ENCODE data around the gene TPI1.

The TPI1 gene

GRCh38 chr12:6828781-6829535, 38.4 kb upstream of the TPI1 start:
- DNase-seq = peak; percentile 12

DNA sequence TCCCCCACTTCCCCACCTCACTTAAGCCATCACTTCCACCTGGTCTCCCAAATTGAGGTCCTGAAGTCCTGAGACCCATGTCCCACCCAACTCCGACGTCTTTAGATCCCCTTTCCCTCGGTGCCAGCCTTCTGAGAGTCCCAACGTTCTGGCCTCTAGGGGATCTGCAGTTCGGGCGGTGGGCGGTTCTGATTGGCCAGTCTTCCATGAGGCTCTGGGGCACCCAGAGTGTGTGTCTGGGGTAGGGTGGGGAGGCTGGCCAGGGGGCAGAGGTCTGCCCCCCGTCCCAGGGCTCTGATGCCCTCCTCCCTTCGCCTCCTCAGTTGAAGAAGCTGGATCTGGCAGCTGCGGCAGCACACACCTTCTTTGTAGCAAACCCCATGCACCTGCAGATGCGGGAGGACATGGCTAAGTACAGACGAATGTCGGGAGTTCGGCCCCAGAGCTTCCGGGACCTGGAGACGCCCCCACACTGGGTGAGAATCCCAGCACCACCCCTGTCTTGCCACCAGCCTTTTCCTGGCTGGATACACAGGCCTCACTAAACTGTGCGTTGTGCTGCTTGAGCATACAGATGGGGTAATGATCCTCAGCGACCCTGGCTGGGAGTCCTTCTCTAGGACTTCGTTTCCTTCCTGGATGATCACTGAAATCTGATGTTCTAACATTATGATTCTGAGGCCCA, 37.7 kb upstream of the TPI1 start:
- no peak for DNase-seq

DNA sequence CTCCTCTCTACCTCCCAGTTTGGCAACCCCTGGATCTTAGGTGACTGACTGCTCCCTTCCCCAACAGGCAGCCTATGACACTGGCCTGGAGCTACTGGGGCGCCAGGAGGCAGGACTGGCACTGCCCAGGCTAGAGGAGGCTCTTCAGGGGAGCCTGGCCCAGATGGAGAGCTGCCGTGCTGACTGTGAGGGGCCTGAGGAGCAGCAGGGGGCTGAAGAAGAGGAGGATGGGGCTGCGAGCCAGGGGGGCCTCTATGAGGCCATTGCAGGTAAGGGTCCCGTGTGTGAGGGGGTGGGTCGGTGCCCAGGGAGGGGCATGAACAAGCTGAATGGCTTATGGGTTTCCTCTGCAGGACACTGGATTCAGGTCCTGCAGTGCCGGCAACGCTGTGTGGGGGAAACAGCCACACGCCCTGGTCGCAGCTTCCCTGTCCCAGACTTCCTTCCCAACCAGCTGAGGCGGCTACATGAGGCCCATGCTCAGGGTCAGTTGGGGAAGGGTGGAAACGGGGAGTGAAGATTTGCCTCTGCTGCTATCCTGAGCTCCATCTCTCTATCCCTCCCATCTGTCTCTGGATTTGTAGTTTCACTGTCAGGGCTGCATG, 36.9 kb upstream of the TPI1 start:
- DNase-seq = no peak

DNA sequence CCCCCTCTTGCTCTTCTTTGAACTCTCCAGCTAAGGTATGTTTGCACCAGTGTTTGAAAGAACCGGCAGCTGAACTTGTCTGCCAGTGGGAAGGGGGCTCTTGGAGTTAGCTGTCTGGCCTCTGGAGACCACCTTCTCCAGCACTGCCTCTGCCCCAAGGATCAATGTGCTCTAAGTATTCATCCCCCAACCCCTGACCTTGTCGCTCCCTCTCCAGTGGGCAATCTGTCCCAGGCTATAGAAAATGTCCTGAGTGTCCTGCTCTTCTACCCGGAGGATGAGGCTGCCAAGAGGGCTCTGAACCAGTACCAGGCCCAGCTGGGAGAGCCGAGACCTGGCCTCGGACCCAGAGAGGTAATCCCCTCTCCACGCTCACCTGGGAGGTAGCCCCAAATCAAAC, 36.3 kb upstream of the TPI1 start:
- DNase-seq = no peak

DNA sequence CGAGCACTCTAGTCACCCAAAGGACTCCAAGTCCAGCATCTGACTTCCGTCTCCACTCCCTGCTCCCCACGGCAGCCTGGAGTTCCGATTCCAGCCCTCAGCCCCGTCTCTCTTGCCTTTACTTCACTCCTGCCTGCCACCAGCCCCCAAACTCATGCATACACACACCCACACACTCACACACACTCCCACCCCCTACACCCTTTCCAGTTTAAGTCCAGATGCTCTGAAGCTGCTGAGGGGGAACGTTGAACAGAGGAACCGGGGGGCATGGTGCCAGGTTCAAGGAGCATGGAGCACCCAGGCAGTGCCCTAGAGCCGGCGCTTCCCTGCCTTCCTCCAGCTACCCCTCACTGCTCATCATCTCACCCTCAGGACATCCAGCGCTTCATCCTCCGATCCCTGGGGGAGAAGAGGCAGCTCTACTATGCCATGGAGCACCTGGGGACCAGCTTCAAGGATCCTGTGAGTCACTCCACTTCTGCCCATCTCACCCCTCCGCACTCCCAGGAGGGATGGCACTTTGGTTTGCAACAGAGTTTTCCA, 35.8 kb upstream of the TPI1 start:
- no peak for DNase-seq

DNA sequence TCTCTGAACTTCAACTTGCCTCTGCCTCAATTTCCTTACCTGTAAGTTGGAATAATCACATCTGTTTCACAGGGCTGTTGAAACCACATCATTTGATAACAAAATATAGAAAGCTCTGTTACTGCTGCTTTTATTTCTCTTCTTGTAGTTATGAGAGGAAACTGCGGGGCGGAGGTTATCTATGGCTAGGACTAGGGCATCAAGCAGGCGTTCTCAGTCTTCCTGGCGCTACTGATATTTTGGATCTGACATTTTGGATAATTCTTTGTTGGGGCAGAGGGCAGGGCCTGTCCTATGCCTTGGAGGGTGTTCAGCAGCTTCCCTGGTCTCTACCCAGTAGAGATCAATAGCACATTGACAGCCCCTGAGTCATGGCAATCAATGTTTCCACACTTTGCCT, 35.2 kb upstream of the TPI1 start:
- no peak for DNase-seq

DNA sequence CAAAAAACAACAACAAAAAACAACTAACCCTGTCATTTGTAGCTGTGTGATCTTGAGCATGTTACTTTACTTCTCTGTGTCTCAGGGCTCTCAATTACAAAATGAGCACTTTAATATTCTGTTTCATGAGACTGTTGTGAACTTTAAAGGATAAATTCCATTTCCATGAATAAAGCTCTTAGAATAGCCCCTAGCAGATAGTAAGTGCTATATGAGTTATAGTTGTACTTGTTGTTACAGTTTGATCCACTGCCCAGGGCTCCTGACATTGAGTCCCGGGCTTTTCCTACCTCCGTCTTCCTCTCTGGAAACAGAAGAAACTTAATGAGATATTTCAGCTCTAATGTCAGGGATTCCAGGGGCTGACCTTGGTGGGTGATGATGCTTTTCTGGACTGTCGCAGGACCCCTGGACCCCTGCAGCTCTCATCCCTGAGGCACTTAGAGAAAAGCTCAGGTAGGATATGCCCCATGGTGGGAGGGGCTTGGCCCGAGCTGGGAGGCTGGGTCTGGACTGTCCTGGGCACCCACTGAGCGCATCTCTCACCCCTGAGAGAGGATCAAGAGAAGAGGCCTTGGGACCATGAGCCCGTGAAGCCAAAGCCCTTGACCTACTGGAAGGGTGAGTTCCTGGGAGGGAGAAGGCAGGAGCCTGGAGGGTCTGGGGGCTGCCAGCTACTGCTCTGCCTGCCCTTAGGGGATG, 34.0 kb upstream of the TPI1 start:
- DNase-seq = no peak

DNA sequence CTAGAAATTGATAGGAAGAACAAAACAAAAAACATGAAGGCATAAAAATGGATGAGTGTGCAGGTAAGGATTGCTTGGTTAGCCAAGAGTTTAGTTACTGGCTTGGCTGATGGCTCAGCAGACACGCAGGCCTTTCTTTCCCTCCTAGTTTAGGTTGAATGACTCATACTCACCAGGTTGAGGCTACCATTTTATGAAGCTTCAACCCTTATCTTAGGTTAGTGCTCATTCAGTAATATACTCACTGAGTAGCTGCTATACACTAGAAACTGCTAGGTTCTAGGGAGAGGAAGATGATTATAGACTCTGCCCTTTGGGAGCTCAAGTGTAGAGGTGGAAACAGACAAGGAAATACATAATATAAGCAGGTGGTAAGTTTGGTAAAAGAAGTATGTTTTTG, 33.1 kb upstream of the TPI1 start:
- DNase-seq = no peak

DNA sequence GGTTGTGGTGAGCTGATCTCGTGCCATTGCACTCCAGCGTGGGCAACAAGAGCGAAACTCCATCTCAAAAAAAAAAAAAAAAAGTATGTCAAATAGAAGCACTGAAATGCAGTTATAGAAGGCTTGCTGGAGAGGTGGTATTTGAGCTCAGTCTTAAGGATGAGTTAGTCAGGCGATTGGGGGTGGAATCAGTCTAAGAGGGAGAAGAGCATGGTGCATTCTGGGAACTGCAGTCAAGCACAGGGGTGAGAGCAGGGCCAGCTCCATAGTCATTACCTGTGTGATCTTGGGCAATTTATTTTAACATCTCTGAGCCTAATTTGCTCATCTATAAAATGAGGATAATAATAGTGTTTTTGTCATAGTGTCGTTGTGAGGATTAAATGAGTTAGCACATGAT, 32.5 kb upstream of the TPI1 start:
- no peak for DNase-seq

- no peak for DNase-seq
Measured at GRCh38 chr12:6836851-6837250, 30.5 kb upstream of the TPI1 start.

GRCh38 chr12:6837370-6838060, 29.8 kb upstream of the TPI1 start:
- DNase-seq = no peak

DNA sequence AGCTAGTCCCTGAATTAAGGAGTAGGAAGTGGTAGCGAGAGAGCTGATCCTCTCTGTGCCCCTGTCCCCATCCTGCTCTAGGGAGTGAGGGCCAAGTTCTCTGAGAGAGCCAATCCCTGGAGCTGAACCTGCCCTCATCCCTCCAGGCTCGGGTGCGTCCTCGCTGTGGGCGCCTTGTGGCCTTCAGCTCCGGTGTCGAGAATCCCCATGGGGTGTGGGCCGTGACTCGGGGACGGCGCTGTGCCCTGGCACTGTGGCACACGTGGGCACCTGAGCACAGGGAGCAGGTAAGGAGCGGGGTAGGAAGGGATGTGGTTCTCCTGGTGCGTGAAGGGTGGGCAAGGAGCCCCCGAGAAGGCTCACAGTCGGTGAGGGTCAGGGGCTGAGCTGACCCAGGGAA, 28.5 kb upstream of the TPI1 start:
- no peak for DNase-seq

DNA sequence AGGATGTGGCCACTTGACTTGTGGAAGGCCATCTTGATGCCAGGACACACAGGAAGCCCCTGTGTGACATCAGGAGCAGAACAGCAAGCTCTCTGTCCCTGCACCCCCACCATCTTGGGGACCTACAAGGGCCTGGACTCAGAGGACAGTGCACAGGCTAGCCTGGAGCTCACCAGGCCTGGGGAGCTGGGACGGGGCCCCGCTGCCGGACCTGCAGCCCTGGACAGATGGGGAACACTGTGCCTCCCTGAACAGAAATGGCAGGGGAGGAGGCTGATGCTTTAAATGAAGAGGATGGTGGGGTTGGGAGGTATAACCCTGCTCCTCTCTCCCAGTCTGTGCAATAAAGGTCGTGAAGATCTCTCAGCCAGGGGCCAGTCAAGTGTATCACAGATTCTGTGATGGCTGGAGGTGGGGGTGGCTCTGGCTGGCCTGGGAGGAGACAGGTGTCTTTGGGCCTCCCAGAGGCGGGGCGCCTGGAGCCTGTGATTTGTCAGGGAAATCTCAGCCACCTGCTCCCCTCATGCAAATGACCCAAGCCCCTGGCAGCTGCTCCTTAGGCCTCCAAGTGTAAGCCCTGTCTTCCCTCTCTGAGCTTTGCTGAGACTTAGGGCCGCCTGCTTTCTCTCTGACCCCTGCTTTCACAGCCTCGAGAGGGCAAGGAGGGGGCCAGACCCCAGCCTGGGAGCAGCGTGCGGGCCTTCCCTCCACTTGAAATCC, 27.7 kb upstream of the TPI1 start:
- no peak for DNase-seq

DNA sequence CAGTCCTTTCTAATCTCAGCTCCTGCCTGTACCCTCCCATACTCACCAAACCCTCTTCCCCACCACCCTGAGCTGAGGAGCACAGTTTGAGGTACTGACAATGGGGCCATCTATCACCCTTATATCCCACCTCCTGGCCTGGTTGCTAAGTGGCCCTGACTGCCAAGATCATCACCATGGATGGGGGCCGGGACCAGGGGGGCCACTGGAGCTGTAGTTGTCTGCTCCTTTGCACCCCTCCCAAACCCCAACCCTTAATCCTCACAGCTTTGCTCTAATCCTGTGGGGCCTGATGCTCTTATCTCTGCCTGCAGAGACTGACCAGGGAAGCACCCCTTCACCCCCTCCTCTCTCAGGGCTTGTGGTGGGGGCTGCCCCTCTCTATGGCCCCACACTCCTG, 27.0 kb upstream of the TPI1 start:
- DNase-seq = no peak

DNA sequence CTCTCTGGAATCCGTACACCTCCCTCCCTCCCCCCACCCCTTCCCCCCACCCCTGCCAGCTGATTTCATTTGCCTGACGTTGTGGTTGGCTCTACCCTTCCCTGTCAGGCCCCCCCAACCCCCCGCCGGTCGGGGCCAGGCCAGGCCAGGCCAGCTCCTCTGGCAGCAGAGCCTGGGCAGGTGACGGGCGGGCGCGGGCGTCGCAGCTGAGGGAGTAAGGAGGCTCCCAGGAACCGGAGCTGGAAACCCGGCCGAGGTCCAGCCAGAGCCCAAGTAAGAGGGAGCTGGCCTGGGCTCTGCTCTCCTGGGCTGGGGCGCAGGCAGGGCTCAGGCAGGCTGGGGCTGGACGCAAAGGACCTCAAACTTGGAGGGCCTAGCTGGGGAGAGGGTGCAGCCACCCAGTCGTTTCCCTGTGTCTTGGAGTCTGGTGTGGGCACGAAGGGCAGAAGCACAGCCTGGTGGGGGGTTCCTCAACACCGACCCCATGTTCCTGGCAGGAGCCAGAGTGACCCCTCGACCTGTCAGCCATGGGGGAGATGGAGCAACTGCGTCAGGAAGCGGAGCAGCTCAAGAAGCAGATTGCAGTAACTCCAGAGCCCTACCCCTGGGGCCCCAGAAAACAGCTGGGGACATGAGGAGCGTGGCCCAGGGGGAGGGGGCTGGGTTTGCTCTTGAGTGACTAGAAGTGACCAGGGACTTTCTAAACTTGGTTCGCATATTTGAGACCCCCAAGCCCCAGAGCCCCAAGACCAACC, 26.4 kb upstream of the TPI1 start, which contains the start of gene GNB3:
Gene GNB3, plus strand, starts transcription at position 165 of the 755 bp plus-strand sequence. Its CDS starts 363 bp downstream, at position 528.
- DNase-seq = no peak

- DNase-seq = no peak
Measured at GRCh38 chr12:6842075-6842474, 25.3 kb upstream of the TPI1 start.

GRCh38 chr12:6843118-6843902, 24.0 kb upstream of the TPI1 start:
- DNase-seq = no peak

- no peak for DNase-seq
Measured at GRCh38 chr12:6845395-6845794, 21.9 kb upstream of the TPI1 start.

DNA sequence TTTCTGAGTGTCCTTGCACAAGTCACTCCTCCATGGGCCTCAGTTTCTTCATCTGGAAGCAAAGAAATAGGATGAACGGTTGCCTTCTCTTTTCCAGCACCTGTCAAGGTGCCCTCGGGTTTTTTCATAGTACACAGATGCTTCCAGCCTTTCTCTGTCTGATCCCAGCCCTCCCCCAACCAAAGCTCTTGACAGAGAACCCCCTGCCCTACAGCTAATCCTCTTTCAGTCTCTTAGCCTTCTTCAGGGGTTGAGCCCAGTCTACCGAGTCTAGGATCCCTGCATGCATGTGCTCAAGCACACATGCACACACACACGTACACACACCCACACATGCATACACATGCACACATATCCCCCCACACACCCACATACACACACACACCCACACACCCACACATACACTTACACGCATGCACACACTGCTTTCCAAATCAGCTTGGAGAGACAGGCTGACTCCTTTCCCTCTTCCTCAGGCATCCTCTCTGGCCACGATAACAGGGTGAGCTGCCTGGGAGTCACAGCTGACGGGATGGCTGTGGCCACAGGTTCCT, 20.9 kb upstream of the TPI1 start:
- no peak for DNase-seq

- DNase-seq = no peak
Measured at GRCh38 chr12:6847676-6848075, 19.7 kb upstream of the TPI1 start.
